Measurements from ENCODE around the gene RHBDD3.

The RHBDD3 gene

DNA sequence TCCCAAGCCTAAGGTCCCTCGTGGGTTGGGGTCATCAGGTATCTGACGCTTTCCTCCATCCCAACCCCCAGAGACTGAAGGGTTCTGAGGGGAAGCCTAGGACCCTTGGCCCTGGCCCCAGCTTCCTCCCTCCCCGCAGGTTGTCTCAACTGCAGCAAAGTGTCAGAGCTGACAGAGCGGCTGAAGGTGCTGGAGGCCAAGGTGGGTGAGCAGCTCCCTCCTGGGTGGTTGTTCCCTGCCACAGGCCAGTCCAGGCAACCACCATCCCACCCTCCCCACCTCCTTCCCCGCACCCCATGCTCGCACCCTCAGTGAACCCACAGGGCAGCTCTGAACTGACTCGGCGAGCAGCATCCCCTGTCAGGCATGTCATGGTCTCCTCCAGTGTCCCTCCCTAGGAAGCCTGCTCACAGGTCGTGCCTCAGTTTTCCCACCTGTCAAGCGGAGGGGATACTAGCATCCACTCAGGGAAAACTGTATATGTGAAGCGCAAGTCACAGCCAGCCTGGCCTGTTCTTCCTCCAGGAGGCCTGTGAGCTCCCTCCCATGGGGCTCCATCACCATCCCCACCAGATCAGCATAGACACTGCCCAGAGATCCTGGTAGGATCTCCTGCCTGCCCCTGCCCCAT, 41.3 kb downstream of the RHBDD3 start:
- H3K9ac ChIP-seq (ENCODE audit: low read length): no peak overlapping the region
- WGBS: 90% methylated on average over 11 of the region's 11 CpGs

DNA sequence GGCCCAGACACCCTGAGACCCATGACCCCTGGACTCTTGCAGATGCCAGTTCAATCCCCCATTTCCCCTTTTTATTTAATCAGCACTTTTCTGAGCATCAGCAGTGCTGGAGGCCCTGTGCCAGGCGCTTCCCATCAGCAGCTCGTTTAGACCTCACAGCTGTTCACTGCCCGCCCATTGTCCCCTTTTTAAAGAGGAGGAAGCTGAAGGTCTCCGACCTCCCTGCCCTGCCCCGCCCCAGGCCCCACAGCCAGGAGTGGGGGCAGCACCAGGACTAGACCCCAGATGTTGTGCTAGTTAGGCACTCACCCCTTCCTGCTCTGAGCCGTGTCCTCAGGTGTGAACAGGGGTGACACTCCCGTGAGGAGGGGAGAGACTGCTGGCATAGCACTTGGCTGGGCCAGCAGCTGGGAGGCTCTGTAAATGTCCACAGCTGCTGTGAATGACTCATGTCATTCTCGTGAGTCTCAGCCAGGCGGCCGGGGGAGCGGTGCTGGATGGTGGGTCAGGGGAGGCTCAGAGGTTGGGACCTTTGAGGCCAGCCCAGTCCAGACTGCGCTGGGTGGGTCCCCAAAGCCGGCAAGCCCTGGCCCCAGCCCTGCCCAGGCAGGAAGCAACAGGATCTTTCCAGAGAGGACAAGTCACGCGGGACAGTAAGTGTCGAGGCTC, 42.2 kb downstream of the RHBDD3 start:
- H4K91ac ChIP-seq (ENCODE audit: low read length): peak overlapping the region; percentile 52
- peaks cover 5% of the 10 kb centered on the region for H3K4me1 ChIP-seq (ENCODE audit: control insufficient read depth, insufficient read depth, low read depth, low read length)
- peak overlapping the region; percentile 57 for H2AFZ ChIP-seq (ENCODE audit: low read depth, low read length)
- peak overlapping the region; percentile 0 to 88 for H3K18ac ChIP-seq (ENCODE audit: low read depth in 1 of 2, low read length in 2 of 2)
- no peaks in the 10 kb centered on the region for H3K79me1 ChIP-seq (replicated peaks; ENCODE audit: low read length, poor library complexity, severe bottlenecking)
- no peak overlapping the region for H3K27ac ChIP-seq (ENCODE audit: low read length, poor library complexity, severe bottlenecking)
- peaks cover 0 to 18% of the 10 kb centered on the region in 2 experiments for H3K27me3 ChIP-seq (ENCODE audit: control insufficient read depth in 1 of 2, insufficient read depth in 1 of 2, low read length in 2 of 2)
- H2BK15ac ChIP-seq (ENCODE audit: low read depth, poor library complexity, severe bottlenecking): no peak overlapping the region
- H2BK12ac ChIP-seq (ENCODE audit: low read length in 2 of 2): peak overlapping the region in 1 of 2 experiments; percentile 70
- peak; percentile 73 for DNase-seq
- no peak overlapping the region for H3K4me2 ChIP-seq (ENCODE audit: low read length, poor library complexity, severe bottlenecking)
- H2BK5ac ChIP-seq (ENCODE audit: low read depth, low read length, poor library complexity, severe bottlenecking): no peak overlapping the region
- no peak overlapping the region for H2BK120ac ChIP-seq (ENCODE audit: low read depth, low read length)
- H4K8ac ChIP-seq (ENCODE audit: low read length): peak overlapping the region; percentile 68
- H3K4ac ChIP-seq (ENCODE audit: low read depth in 1 of 2, low read length in 2 of 2): peak overlapping the region; percentile 7 to 63
- H3K14ac ChIP-seq (ENCODE audit: low read length in 2 of 2): no peak overlapping the region
- H3K9me3 ChIP-seq (ENCODE audit: control insufficient read depth, low read length): no peaks in the 10 kb centered on the region
- WGBS: 38% methylated on average over 16 of the region's 16 CpGs
- H3K4me3 ChIP-seq (ENCODE audit: insufficient read depth in 1 of 2, low read depth in 1 of 2, low read length in 2 of 2): no peak overlapping the region
- H3K23ac ChIP-seq (ENCODE audit: low read length in 2 of 2): no peak overlapping the region
- H3K9ac ChIP-seq (ENCODE audit: low read length): peak overlapping the region; percentile 51
- no peaks in the 10 kb centered on the region for H3K36me3 ChIP-seq (ENCODE audit: control insufficient read depth in 1 of 2, insufficient read depth in 2 of 2, low read depth in 1 of 2, low read length in 2 of 2)
- no peak overlapping the region for H2AK5ac ChIP-seq (ENCODE audit: low read length, severe bottlenecking)

More for the DNA sequence above, 41.3 kb downstream of the RHBDD3 start:
- H3K4me2 ChIP-seq (ENCODE audit: low read length, poor library complexity, severe bottlenecking): no peak overlapping the region
- no peaks in the 10 kb centered on the region for H3K36me3 ChIP-seq (ENCODE audit: control insufficient read depth in 1 of 2, insufficient read depth in 2 of 2, low read depth in 1 of 2, low read length in 2 of 2)
- peak overlapping the region; percentile 57 for H4K91ac ChIP-seq (ENCODE audit: low read length)
- H2AFZ ChIP-seq (ENCODE audit: low read depth, low read length): no peak overlapping the region
- no peak overlapping the region for H3K18ac ChIP-seq (ENCODE audit: low read depth in 1 of 2, low read length in 2 of 2)
- H2AK5ac ChIP-seq (ENCODE audit: low read length, severe bottlenecking): no peak overlapping the region
- H3K79me1 ChIP-seq (replicated peaks; ENCODE audit: low read length, poor library complexity, severe bottlenecking): no peaks in the 10 kb centered on the region
- H2BK12ac ChIP-seq (ENCODE audit: low read length in 2 of 2): peak overlapping the region in 1 of 2 experiments; percentile 46
- H3K27ac ChIP-seq (ENCODE audit: low read length, poor library complexity, severe bottlenecking): no peak overlapping the region
- H3K4ac ChIP-seq (ENCODE audit: low read depth in 1 of 2, low read length in 2 of 2): peak overlapping the region in 1 of 2 experiments; percentile 14
- peaks cover 5% of the 10 kb centered on the region for H3K4me1 ChIP-seq (ENCODE audit: control insufficient read depth, insufficient read depth, low read depth, low read length)
- H2BK5ac ChIP-seq (ENCODE audit: low read depth, low read length, poor library complexity, severe bottlenecking): no peak overlapping the region
- H3K9me3 ChIP-seq (ENCODE audit: control insufficient read depth, low read length): no peaks in the 10 kb centered on the region
- H3K4me3 ChIP-seq (ENCODE audit: insufficient read depth in 1 of 2, low read depth in 1 of 2, low read length in 2 of 2): no peak overlapping the region
- H4K8ac ChIP-seq (ENCODE audit: low read length): peak overlapping the region; percentile 50
- peaks cover 0 to 18% of the 10 kb centered on the region in 2 experiments for H3K27me3 ChIP-seq (ENCODE audit: control insufficient read depth in 1 of 2, insufficient read depth in 1 of 2, low read length in 2 of 2)
- H2BK15ac ChIP-seq (ENCODE audit: low read depth, poor library complexity, severe bottlenecking): no peak overlapping the region
- H3K23ac ChIP-seq (ENCODE audit: low read length in 2 of 2): no peak overlapping the region
- peak overlapping the region in 1 of 2 experiments; percentile 41 for H3K14ac ChIP-seq (ENCODE audit: low read length in 2 of 2)
- no peak overlapping the region for H2BK120ac ChIP-seq (ENCODE audit: low read depth, low read length)
- no peak for DNase-seq

DNA sequence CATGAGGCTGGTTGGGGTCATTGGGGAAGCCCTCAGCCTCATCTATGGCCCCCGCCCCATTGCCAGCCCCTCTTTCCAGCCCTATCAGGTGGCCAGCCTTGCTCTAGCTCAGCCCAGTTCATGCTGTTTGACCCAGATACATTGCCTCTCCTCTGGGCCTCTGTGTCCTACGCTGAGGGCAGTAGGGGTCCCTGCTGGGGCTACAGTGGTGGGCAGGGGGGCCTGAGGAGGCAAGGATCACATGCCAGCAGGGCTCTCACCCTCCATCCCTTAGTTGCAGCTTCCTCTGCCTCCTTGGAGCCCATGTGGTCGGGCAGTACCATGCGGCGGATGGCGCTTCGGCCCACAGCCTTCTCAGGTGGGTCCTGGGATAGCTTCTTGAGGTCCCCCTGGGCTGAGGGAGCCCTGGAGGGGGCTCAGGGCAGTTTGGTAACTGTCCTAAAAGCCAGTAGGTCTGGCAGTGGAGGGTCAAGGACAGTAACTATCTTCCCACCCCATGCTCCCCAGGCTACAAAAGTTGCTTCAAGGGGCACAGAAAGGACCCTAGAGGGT, 42.8 kb downstream of the RHBDD3 start:
- no peak overlapping the region for H3K23ac ChIP-seq (ENCODE audit: low read length in 2 of 2)
- H2AFZ ChIP-seq (ENCODE audit: low read depth, low read length): no peak overlapping the region
- H3K4me3 ChIP-seq (ENCODE audit: insufficient read depth in 1 of 2, low read depth in 1 of 2, low read length in 2 of 2): no peak overlapping the region
- no peaks in the 10 kb centered on the region for H3K9me3 ChIP-seq (ENCODE audit: control insufficient read depth, low read length)
- no peak overlapping the region for H3K14ac ChIP-seq (ENCODE audit: low read length in 2 of 2)
- H3K27me3 ChIP-seq (ENCODE audit: control insufficient read depth in 1 of 2, insufficient read depth in 1 of 2, low read length in 2 of 2): peaks cover 3 to 18% of the 10 kb centered on the region in 2 experiments
- no peak overlapping the region for H2BK5ac ChIP-seq (ENCODE audit: low read depth, low read length, poor library complexity, severe bottlenecking)
- DNase-seq: no peak
- peak overlapping the region; percentile 51 for H3K9ac ChIP-seq (ENCODE audit: low read length)
- H2BK15ac ChIP-seq (ENCODE audit: low read depth, poor library complexity, severe bottlenecking): no peak overlapping the region
- H4K8ac ChIP-seq (ENCODE audit: low read length): no peak overlapping the region
- 94% methylated on average over 7 of the region's 7 CpGs for WGBS
- H2BK12ac ChIP-seq (ENCODE audit: low read length in 2 of 2): peak overlapping the region; percentile 12 to 53
- H3K27ac ChIP-seq (ENCODE audit: low read length, poor library complexity, severe bottlenecking): no peak overlapping the region
- H3K18ac ChIP-seq (ENCODE audit: low read depth in 1 of 2, low read length in 2 of 2): no peak overlapping the region
- no peak overlapping the region for H2AK5ac ChIP-seq (ENCODE audit: low read length, severe bottlenecking)
- H3K36me3 ChIP-seq (ENCODE audit: control insufficient read depth in 1 of 2, insufficient read depth in 2 of 2, low read depth in 1 of 2, low read length in 2 of 2): no peaks in the 10 kb centered on the region
- no peak overlapping the region for H3K4me2 ChIP-seq (ENCODE audit: low read length, poor library complexity, severe bottlenecking)
- H4K91ac ChIP-seq (ENCODE audit: low read length): peak overlapping the region; percentile 55
- H2BK120ac ChIP-seq (ENCODE audit: low read depth, low read length): no peak overlapping the region
- peaks cover 5% of the 10 kb centered on the region for H3K4me1 ChIP-seq (ENCODE audit: control insufficient read depth, insufficient read depth, low read depth, low read length)
- peak overlapping the region in 1 of 2 experiments; percentile 48 for H3K4ac ChIP-seq (ENCODE audit: low read depth in 1 of 2, low read length in 2 of 2)
- H3K79me1 ChIP-seq (replicated peaks; ENCODE audit: low read length, poor library complexity, severe bottlenecking): no peaks in the 10 kb centered on the region

DNA sequence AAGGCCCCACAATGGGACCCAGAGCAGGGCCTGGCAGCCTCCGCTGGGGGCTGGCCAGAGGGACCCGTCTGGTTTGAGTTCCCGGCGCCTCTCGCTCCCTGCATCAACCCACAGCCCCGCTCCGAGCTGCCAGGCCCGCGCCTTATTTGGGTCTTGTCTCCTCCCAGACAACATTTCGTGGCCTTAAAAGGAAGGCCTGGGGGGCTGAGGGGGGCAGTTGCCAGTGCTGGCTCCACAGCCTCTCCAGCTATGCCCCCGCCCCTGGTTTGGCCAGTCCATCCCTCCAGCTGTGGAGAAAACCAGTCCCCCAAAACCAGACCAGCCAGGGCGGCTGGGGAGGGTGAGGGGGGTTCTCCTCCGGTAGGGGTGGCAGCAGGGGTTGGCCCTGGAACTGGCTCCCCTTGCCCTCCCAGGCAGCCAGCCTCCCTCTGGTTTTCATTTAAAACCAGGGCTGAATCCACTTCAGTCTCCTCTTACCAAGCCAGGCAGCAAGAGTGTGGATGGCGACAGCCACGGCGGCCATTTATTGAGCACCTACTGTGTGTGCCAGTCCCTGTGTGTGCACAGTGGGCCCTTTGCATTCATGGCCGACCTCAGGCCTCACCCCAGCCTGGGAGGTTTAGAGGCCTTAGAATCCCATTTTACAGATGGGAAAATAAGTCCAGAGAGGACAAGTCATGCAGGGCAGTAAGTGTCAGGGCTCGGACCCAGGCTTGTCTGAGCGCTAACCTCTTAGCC, 43.5 kb downstream of the RHBDD3 start:
- Histone ChIP-seq H2AFZ (ENCODE audit: low read depth, low read length) (no peak overlapping the region), H4K8ac (ENCODE audit: low read length) (no peak overlapping the region), H2BK5ac (ENCODE audit: low read depth, low read length, poor library complexity, severe bottlenecking) (no peak overlapping the region), H3K27ac (ENCODE audit: low read length, poor library complexity, severe bottlenecking) (no peak overlapping the region), H2AK5ac (ENCODE audit: low read length, severe bottlenecking) (no peak overlapping the region), H3K4me2 (ENCODE audit: low read length, poor library complexity, severe bottlenecking) (no peak overlapping the region), H3K4ac (ENCODE audit: low read depth in 1 of 2, low read length in 2 of 2) (no peak overlapping the region), H3K9me3 (ENCODE audit: control insufficient read depth, low read length) (no peaks in the 10 kb centered on the region), H3K18ac (ENCODE audit: low read depth in 1 of 2, low read length in 2 of 2) (no peak overlapping the region), H3K4me1 (ENCODE audit: control insufficient read depth, insufficient read depth, low read depth, low read length) (peaks cover 5% of the 10 kb centered on the region), H3K9ac (ENCODE audit: low read length) (no peak overlapping the region), H2BK15ac (ENCODE audit: low read depth, poor library complexity, severe bottlenecking) (no peak overlapping the region), H3K23ac (ENCODE audit: low read length in 2 of 2) (no peak overlapping the region), H3K36me3 (ENCODE audit: control insufficient read depth in 1 of 2, insufficient read depth in 2 of 2, low read depth in 1 of 2, low read length in 2 of 2) (no peaks in the 10 kb centered on the region), H4K91ac (ENCODE audit: low read length) (peak overlapping the region; percentile 55), H3K27me3 (ENCODE audit: control insufficient read depth in 1 of 2, insufficient read depth in 1 of 2, low read length in 2 of 2) (peaks cover 4 to 18% of the 10 kb centered on the region in 2 experiments), H2BK120ac (ENCODE audit: low read depth, low read length) (no peak overlapping the region), H3K14ac (ENCODE audit: low read length in 2 of 2) (no peak overlapping the region), H3K4me3 (ENCODE audit: insufficient read depth in 1 of 2, low read depth in 1 of 2, low read length in 2 of 2) (no peak overlapping the region), H3K79me1 (replicated peaks; ENCODE audit: low read length, poor library complexity, severe bottlenecking) (no peaks in the 10 kb centered on the region), H2BK12ac (ENCODE audit: low read length in 2 of 2) (no peak overlapping the region)
- WGBS: 86% methylated on average over 16 of the region's 19 CpGs
- no peak for DNase-seq
